ENCODE results near the gene CLIC1.

CLIC1 gene

DNA sequence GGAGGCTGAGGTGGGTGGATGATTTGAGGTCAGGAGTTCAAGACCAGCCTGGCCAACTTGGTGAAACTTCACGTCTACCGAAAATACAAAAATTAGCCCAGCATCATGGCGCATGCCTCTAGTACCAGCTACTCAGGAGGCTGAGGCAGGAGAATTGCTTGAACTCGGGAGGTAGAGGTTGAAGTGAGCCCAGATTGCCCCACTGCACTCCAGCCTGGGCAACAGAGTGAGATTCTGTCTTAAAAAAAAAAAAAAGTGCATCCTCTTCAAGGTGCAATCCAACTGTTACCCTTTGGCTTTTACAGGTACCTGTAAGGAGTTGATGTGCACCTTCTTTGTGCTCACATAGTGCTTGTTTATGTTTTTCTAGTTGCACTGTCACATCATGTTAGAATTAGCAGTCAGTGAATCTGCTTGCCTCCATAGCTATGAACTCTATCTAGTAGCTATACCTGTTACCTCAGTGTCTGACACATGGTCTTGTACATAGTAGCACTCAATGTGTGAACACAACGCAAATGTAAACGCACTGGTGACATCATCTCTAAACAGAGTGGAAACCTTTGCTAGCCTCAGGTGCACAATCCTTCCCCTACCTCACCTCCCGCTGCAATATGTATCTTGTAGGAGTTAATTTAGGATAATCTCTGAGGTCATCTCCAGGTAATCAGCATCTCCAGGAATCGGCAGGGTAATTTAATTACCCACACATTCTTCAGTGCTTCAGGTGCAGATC lies 13.1 kb upstream of the CLIC1 start:
- Histone ChIP-seq H3K9me3 (ENCODE audit: control insufficient read depth, insufficient read depth, low read depth, low read length) (no peaks in the 10 kb centered on the region), H3K36me3 (ENCODE audit: control insufficient read depth in 2 of 2, insufficient read depth in 1 of 2, low read length in 2 of 2) (peaks cover 6 to 39% of the 10 kb centered on the region in 2 experiments; a peak in 2 of 3 replicates), H3K4me3 (ENCODE audit: low read depth, low read length) (no peak overlapping the region), H3K27ac (ENCODE audit: extremely low read depth, low read depth, low read length) (no peak overlapping the region), H3K4me1 (ENCODE audit: control insufficient read depth, insufficient read depth, low read length) (no peaks in the 10 kb centered on the region)
- CTCF ChIA-PET: interaction anchor here (0.9 to 2.6 kb wide), 3 partner anchors 9 to 20 kb away, joined by 5 to 11 read pairs (median 9); partner anchors contain the start of genes DDAH2 and MSH5
- POLR2A ChIA-PET: interaction anchor here (0.7 to 7.4 kb wide), 4 partner anchors 10 to 20 kb away, joined by 3 to 43 read pairs (median 4); partner anchors contain the start of gene MSH5
- TF ChIP-seq ZNF600 (tag by site-specific recombination; IDR thresholded peaks at IDR 0.05): 0 out of 2 replicates have a peak, but pooled peaks have one; percentile 11
- TF ChIP-seq ZNF544 (tag by site-specific recombination; IDR thresholded peaks at IDR 0.05): no peak
- peak; percentile 52 for TF ChIP-seq OSR2 (tag by site-specific recombination; IDR thresholded peaks at IDR 0.05)
- TF ChIP-seq GLI4 (tag by site-specific recombination; IDR thresholded peaks at IDR 0.05): no peak
- no peak for TF ChIP-seq KLF1 (tag by site-specific recombination; IDR thresholded peaks at IDR 0.05)
- no peak for TF ChIP-seq ZBTB48 (tag by site-specific recombination; IDR thresholded peaks at IDR 0.05)
- TF ChIP-seq SCRT2 (tag by site-specific recombination; IDR thresholded peaks at IDR 0.05): peak; percentile 86
- TF ChIP-seq, protein P1, sequence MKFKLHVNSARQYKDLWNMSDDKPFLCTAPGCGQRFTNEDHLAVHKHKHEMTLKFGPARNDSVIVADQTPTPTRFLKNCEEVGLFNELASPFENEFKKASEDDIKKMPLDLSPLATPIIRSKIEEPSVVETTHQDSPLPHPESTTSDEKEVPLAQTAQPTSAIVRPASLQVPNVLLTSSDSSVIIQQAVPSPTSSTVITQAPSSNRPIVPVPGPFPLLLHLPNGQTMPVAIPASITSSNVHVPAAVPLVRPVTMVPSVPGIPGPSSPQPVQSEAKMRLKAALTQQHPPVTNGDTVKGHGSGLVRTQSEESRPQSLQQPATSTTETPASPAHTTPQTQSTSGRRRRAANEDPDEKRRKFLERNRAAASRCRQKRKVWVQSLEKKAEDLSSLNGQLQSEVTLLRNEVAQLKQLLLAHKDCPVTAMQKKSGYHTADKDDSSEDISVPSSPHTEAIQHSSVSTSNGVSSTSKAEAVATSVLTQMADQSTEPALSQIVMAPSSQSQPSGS (tag by site-specific recombination; IDR thresholded peaks at IDR 0.05; ENCODE audit: low read depth): peak; percentile 80
- no peak for TF ChIP-seq ZNF366 (tag by site-specific recombination; conservative IDR thresholded peaks at IDR 0.05)
- TF ChIP-seq, protein P2, sequence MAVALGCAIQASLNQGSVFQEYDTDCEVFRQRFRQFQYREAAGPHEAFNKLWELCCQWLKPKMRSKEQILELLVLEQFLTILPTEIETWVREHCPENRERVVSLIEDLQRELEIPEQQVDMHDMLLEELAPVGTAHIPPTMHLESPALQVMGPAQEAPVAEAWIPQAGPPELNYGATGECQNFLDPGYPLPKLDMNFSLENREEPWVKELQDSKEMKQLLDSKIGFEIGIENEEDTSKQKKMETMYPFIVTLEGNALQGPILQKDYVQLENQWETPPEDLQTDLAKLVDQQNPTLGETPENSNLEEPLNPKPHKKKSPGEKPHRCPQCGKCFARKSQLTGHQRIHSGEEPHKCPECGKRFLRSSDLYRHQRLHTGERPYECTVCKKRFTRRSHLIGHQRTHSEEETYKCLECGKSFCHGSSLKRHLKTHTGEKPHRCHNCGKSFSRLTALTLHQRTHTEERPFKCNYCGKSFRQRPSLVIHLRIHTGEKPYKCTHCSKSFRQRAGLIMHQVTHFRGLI (tag by site-specific recombination; IDR thresholded peaks at IDR 0.05): no peak
- TF ChIP-seq HOXA7 (CRISPR knock-in tag; IDR thresholded peaks at IDR 0.05; ENCODE audit: borderline replicate concordance): no peak
- TF ChIP-seq REPIN1 (tag by site-specific recombination; IDR thresholded peaks at IDR 0.05; ENCODE audit: low read depth): no peak
- TF ChIP-seq, protein P3, sequence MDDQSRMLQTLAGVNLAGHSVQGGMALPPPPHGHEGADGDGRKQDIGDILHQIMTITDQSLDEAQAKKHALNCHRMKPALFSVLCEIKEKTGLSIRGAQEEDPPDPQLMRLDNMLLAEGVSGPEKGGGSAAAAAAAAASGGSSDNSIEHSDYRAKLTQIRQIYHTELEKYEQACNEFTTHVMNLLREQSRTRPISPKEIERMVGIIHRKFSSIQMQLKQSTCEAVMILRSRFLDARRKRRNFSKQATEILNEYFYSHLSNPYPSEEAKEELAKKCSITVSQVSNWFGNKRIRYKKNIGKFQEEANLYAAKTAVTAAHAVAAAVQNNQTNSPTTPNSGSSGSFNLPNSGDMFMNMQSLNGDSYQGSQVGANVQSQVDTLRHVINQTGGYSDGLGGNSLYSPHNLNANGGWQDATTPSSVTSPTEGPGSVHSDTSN (CRISPR knock-in tag; IDR thresholded peaks at IDR 0.05): no peak
- TF ChIP-seq, protein P4, sequence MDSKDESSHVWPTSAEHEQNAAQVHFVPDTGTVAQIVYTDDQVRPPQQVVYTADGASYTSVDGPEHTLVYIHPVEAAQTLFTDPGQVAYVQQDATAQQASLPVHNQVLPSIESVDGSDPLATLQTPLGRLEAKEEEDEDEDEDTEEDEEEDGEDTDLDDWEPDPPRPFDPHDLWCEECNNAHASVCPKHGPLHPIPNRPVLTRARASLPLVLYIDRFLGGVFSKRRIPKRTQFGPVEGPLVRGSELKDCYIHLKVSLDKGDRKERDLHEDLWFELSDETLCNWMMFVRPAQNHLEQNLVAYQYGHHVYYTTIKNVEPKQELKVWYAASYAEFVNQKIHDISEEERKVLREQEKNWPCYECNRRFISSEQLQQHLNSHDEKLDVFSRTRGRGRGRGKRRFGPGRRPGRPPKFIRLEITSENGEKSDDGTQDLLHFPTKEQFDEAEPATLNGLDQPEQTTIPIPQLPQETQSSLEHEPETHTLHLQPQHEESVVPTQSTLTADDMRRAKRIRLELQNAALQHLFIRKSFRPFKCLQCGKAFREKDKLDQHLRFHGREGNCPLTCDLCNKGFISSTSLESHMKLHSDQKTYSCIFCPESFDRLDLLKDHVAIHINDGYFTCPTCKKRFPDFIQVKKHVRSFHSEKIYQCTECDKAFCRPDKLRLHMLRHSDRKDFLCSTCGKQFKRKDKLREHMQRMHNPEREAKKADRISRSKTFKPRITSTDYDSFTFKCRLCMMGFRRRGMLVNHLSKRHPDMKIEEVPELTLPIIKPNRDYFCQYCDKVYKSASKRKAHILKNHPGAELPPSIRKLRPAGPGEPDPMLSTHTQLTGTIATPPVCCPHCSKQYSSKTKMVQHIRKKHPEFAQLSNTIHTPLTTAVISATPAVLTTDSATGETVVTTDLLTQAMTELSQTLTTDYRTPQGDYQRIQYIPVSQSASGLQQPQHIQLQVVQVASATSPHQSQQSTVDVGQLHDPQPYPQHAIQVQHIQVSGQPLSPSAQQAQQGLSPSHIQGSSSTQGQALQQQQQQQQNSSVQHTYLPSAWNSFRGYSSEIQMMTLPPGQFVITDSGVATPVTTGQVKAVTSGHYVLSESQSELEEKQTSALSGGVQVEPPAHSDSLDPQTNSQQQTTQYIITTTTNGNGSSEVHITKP (tag by site-specific recombination; IDR thresholded peaks at IDR 0.05): no peak
- TF ChIP-seq ZNF121 (tag by site-specific recombination; IDR thresholded peaks at IDR 0.05): peak; percentile 53; the same call in 1 of the 2 replicates
- no peak for TF ChIP-seq ZNF558 (tag by site-specific recombination; IDR thresholded peaks at IDR 0.05)
- TF ChIP-seq, protein P5, sequence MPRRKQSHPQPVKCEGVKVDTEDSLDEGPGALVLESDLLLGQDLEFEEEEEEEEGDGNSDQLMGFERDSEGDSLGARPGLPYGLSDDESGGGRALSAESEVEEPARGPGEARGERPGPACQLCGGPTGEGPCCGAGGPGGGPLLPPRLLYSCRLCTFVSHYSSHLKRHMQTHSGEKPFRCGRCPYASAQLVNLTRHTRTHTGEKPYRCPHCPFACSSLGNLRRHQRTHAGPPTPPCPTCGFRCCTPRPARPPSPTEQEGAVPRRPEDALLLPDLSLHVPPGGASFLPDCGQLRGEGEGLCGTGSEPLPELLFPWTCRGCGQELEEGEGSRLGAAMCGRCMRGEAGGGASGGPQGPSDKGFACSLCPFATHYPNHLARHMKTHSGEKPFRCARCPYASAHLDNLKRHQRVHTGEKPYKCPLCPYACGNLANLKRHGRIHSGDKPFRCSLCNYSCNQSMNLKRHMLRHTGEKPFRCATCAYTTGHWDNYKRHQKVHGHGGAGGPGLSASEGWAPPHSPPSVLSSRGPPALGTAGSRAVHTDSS (tag by site-specific recombination; IDR thresholded peaks at IDR 0.05): no peak
- TF ChIP-seq ZNF629 (tag by site-specific recombination; IDR thresholded peaks at IDR 0.05): 0 out of 2 replicates have a peak, but pooled peaks have one; percentile 39
- no peak for TF ChIP-seq ZNF266 (tag by site-specific recombination; IDR thresholded peaks at IDR 0.05; ENCODE audit: low read depth)
- TF ChIP-seq ZNF670 (tag by site-specific recombination; IDR thresholded peaks at IDR 0.05; ENCODE audit: low read depth): no peak

All from HEK293 (cell line).